Measurements from ENCODE around the gene TIMELESS.
"Not testable (repeated sequence)": the region's sequence is repeated elsewhere in the genome, so short reads cannot be mapped to it uniquely, and the experiment has no call there.

Gene TIMELESS

DNA sequence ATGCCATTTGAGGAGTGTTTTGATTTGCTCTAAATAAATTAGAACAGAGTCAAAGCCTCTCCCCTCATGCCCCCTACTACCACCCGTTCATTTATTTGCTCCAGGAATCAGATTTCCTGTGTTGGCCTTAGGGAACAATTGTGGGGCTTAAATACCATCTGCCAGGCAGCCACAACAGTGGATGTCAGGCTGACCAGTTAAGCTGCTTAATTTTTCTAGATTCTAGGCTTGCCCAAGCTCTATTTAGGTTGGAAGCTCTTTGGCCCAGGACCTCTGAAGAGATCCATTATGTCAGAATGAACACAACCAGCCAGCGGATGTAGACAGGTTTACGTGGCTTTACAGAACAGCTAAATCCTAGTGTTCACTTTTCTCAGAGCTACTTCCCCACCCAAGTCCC lies 1.0 kb upstream of the TIMELESS start:
- Histone ChIP-seq H3K9ac (ENCODE audit: low read depth, low read length, poor library complexity) (no peak overlapping the region), H3K23ac (ENCODE audit: low read depth, low read length, poor library complexity) (no peak overlapping the region), H3K9me3 (replicated peaks in 1 of 2; ENCODE audit: control insufficient read depth in 2 of 2, insufficient read depth in 1 of 2, low read depth in 1 of 2, low read length in 2 of 2) (peaks cover 0 to 9% of the 10 kb centered on the region in 2 donors), H2BK5ac (ENCODE audit: low read length) (no peak overlapping the region), H2AK5ac (ENCODE audit: low read depth, low read length) (no peak overlapping the region), H3K27ac (replicated peaks; ENCODE audit: low read length) (no peak overlapping the region), H3K36me3 (replicated peaks in 1 of 2; ENCODE audit: control insufficient read depth in 2 of 2, insufficient read depth in 2 of 2, low read length in 2 of 2) (peaks cover 0 to 20% of the 10 kb centered on the region in 2 donors), H4K8ac (ENCODE audit: low read depth, low read length) (no peak overlapping the region), H3K18ac (ENCODE audit: low read length) (no peak overlapping the region), H2BK12ac (ENCODE audit: low read length) (no peak overlapping the region), H2AFZ (ENCODE audit: low read length) (no peak overlapping the region), H3K4me1 (ENCODE audit: control insufficient read depth in 2 of 2, insufficient read depth in 1 of 2, low read depth in 1 of 2, low read length in 2 of 2) (peaks cover 0 to 16% of the 10 kb centered on the region in 2 donors), H2BK15ac (ENCODE audit: low read length) (no peak overlapping the region), H3K79me1 (ENCODE audit: low read depth, low read length) (no peaks in the 10 kb centered on the region), H3K4ac (ENCODE audit: low read length) (no peak overlapping the region), H4K91ac (ENCODE audit: low read depth, low read length, poor library complexity) (no peak overlapping the region), H3K4me2 (ENCODE audit: insufficient read depth, low read length, poor library complexity, severe bottlenecking) (no peak overlapping the region), H2BK120ac (ENCODE audit: low read depth, low read length) (no peak overlapping the region), H3K4me3 (ENCODE audit: low read length in 2 of 2) (no peak overlapping the region), H3K14ac (ENCODE audit: low read length) (no peak overlapping the region), H3K27me3 (ENCODE audit: control insufficient read depth in 3 of 3, insufficient read depth in 3 of 3, low read depth in 1 of 3, low read length in 3 of 3) (peaks cover 0 to 4% (median 0%) of the 10 kb centered on the region in 3 experiments)
- DNase-seq (ENCODE audit: low spot score), result no peak
- no CpG with 5 or more reads among the region's 3 CpGs for WGBS, 2 donors (ENCODE audit: extremely low coverage in 2 of 2, insufficient read length in 2 of 2, insufficient replicate concordance in 1 of 2)

DNA sequence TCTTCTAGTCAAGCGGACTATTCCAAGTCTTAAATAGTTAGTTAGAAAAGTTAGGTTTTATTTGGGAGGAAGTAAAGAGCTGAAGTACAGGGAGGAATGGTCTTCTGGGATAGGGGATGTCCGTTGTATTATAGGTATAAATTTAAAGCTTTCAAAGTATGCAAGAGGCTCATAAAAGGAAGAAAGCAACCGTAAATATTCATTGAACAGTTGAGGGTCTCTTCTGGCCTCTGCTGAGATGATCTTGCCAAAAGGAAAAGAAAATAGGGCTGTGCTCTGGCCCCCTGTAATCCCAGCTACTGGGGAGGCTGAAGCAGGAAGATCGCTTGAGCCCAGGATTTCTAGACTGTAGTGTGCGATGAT lies 377 bp upstream of the TIMELESS start:
- Histone ChIP-seq H3K14ac (ENCODE audit: low read length) (no peak overlapping the region), H2AK5ac (ENCODE audit: low read depth, low read length) (no peak overlapping the region), H3K9ac (ENCODE audit: low read depth, low read length, poor library complexity) (no peak overlapping the region), H3K4me2 (ENCODE audit: insufficient read depth, low read length, poor library complexity, severe bottlenecking) (peak overlapping the region; percentile 68), H3K27ac (replicated peaks; ENCODE audit: low read length) (peak overlapping the region; percentile 99), H3K79me1 (ENCODE audit: low read depth, low read length) (no peaks in the 10 kb centered on the region), H2BK15ac (ENCODE audit: low read length) (no peak overlapping the region), H2BK12ac (ENCODE audit: low read length) (no peak overlapping the region), H3K4me3 (ENCODE audit: low read length in 2 of 2) (peak overlapping the region in 1 of 2 donors; percentile 61), H2BK5ac (ENCODE audit: low read length) (no peak overlapping the region), H3K4me1 (ENCODE audit: control insufficient read depth in 2 of 2, insufficient read depth in 1 of 2, low read depth in 1 of 2, low read length in 2 of 2) (peaks cover 0 to 10% of the 10 kb centered on the region in 2 donors), H3K36me3 (replicated peaks in 1 of 2; ENCODE audit: control insufficient read depth in 2 of 2, insufficient read depth in 2 of 2, low read length in 2 of 2) (peaks cover 0 to 24% of the 10 kb centered on the region in 2 donors), H3K4ac (ENCODE audit: low read length) (no peak overlapping the region), H3K9me3 (replicated peaks in 1 of 2; ENCODE audit: control insufficient read depth in 2 of 2, insufficient read depth in 1 of 2, low read depth in 1 of 2, low read length in 2 of 2) (peaks cover 0 to 13% of the 10 kb centered on the region in 2 donors), H4K8ac (ENCODE audit: low read depth, low read length) (no peak overlapping the region), H3K27me3 (ENCODE audit: control insufficient read depth in 3 of 3, insufficient read depth in 3 of 3, low read depth in 1 of 3, low read length in 3 of 3) (peaks cover 0 to 4% (median 0%) of the 10 kb centered on the region in 3 experiments), H3K18ac (ENCODE audit: low read length) (no peak overlapping the region), H3K23ac (ENCODE audit: low read depth, low read length, poor library complexity) (no peak overlapping the region), H4K91ac (ENCODE audit: low read depth, low read length, poor library complexity) (no peak overlapping the region), H2BK120ac (ENCODE audit: low read depth, low read length) (no peak overlapping the region), H2AFZ (ENCODE audit: low read length) (peak overlapping the region; percentile 96)
- WGBS, 2 donors (ENCODE audit: extremely low coverage in 2 of 2, insufficient read length in 2 of 2, insufficient replicate concordance in 1 of 2), result no CpG with 5 or more reads among the region's 5 CpGs
- DNase-seq (ENCODE audit: low spot score), result no peak

DNA sequence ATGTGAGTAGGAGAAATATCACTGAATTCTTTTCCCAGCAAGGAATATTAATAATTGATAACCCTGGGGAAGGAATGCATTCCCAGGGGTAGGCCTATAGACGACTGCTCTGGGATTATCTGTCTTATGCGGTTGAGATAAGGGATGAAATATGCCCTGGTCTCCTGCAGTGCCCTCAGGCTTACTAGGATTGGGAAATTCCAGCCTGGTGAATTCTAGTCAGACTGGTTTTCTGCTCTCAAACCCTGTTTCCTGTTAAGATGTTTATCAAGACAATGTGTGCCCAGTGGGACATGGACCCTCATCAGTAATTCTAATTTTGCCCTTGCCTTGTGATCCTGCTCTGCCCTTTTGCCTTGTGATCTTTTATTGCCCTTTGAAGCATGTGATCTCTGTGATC lies 6.0 kb downstream of the TIMELESS start:
- WGBS, 2 donors (ENCODE audit: extremely low coverage in 2 of 2, insufficient read length in 2 of 2, insufficient replicate concordance in 1 of 2), result no CpG with 5 or more reads among the region's 2 CpGs
- not testable (repeated sequence) for H3K4me2 ChIP-seq (ENCODE audit: insufficient read depth, low read length, poor library complexity, severe bottlenecking); H2BK5ac ChIP-seq (ENCODE audit: low read length); H3K23ac ChIP-seq (ENCODE audit: low read depth, low read length, poor library complexity); H4K91ac ChIP-seq (ENCODE audit: low read depth, low read length, poor library complexity); H4K8ac ChIP-seq (ENCODE audit: low read depth, low read length); DNase-seq (ENCODE audit: low spot score); H3K14ac ChIP-seq (ENCODE audit: low read length); H2BK12ac ChIP-seq (ENCODE audit: low read length); H3K9ac ChIP-seq (ENCODE audit: low read depth, low read length, poor library complexity); H3K4me3 ChIP-seq (ENCODE audit: low read length in 2 of 2); H3K4ac ChIP-seq (ENCODE audit: low read length); H2BK15ac ChIP-seq (ENCODE audit: low read length); H3K27me3 ChIP-seq (ENCODE audit: control insufficient read depth in 3 of 3, insufficient read depth in 3 of 3, low read depth in 1 of 3, low read length in 3 of 3); H2AFZ ChIP-seq (ENCODE audit: low read length); H3K18ac ChIP-seq (ENCODE audit: low read length); H2AK5ac ChIP-seq (ENCODE audit: low read depth, low read length); H3K4me1 ChIP-seq (ENCODE audit: control insufficient read depth in 2 of 2, insufficient read depth in 1 of 2, low read depth in 1 of 2, low read length in 2 of 2); H3K27ac ChIP-seq (replicated peaks; ENCODE audit: low read length); H2BK120ac ChIP-seq (ENCODE audit: low read depth, low read length); H3K79me1 ChIP-seq (ENCODE audit: low read depth, low read length)
- Histone ChIP-seq H3K36me3 (replicated peaks in 1 of 2; ENCODE audit: control insufficient read depth in 2 of 2, insufficient read depth in 2 of 2, low read length in 2 of 2) (peaks cover 0 to 52% of the 10 kb centered on the region in 2 donors), H3K9me3 (replicated peaks in 1 of 2; ENCODE audit: control insufficient read depth in 2 of 2, insufficient read depth in 1 of 2, low read depth in 1 of 2, low read length in 2 of 2) (peaks cover 0 to 21% of the 10 kb centered on the region in 2 donors)

DNA sequence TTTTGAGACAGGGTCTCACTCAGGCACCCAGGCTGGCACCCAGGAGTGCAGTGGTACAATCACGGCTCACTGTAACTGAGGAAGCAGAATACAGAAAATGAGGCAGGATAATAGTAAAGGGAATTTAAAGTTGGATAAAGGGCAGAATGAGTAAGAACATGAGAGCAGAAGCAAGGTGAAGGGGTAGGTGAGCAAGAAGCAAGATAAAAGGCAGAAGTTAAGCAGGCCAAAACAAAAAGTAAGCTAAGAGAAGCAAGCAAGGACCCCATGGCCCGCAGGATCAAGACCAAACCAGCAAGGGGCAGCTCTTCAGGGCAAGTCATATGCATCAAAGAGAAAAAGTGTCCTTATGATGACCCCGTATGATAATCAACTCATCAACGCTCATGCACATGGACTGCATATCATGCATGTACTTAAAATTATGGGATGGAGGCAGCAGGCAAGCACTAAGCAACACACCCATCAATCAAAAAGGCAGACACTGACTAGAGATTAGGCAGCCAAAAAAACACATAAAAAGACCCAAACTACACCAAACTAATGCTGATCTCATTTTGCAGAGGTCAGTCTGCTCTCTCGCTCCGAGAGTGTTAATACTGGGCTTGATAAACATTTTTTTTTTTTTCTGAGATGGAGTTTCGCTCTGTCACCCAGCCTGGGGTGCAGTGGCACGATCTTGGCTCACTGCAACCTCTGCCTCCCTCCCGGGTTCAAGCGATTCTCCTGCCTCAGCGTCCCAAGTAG lies 11.6 kb downstream of the TIMELESS start:
- Histone ChIP-seq H3K27me3 (ENCODE audit: control insufficient read depth in 3 of 3, insufficient read depth in 3 of 3, low read depth in 1 of 3, low read length in 3 of 3) (no peaks in the 10 kb centered on the region), H3K4me1 (ENCODE audit: control insufficient read depth in 2 of 2, insufficient read depth in 1 of 2, low read depth in 1 of 2, low read length in 2 of 2) (no peaks in the 10 kb centered on the region), H3K14ac (ENCODE audit: low read length) (no peak overlapping the region), H3K9ac (ENCODE audit: low read depth, low read length, poor library complexity) (no peak overlapping the region), H4K8ac (ENCODE audit: low read depth, low read length) (no peak overlapping the region), H3K36me3 (replicated peaks in 1 of 2; ENCODE audit: control insufficient read depth in 2 of 2, insufficient read depth in 2 of 2, low read length in 2 of 2) (peaks cover 7 to 42% of the 10 kb centered on the region in 2 donors), H3K23ac (ENCODE audit: low read depth, low read length, poor library complexity) (no peak overlapping the region), H2BK15ac (ENCODE audit: low read length) (no peak overlapping the region), H3K79me1 (ENCODE audit: low read depth, low read length) (peaks cover 6% of the 10 kb centered on the region), H2BK5ac (ENCODE audit: low read length) (no peak overlapping the region), H3K27ac (replicated peaks; ENCODE audit: low read length) (no peak overlapping the region), H2AK5ac (ENCODE audit: low read depth, low read length) (no peak overlapping the region), H3K4me3 (ENCODE audit: low read length in 2 of 2) (no peak overlapping the region), H3K18ac (ENCODE audit: low read length) (no peak overlapping the region), H3K9me3 (replicated peaks in 1 of 2; ENCODE audit: control insufficient read depth in 2 of 2, insufficient read depth in 1 of 2, low read depth in 1 of 2, low read length in 2 of 2) (peaks cover 0 to 2% of the 10 kb centered on the region in 2 donors), H4K91ac (ENCODE audit: low read depth, low read length, poor library complexity) (no peak overlapping the region), H3K4me2 (ENCODE audit: insufficient read depth, low read length, poor library complexity, severe bottlenecking) (no peak overlapping the region), H2AFZ (ENCODE audit: low read length) (no peak overlapping the region), H3K4ac (ENCODE audit: low read length) (no peak overlapping the region), H2BK120ac (ENCODE audit: low read depth, low read length) (no peak overlapping the region), H2BK12ac (ENCODE audit: low read length) (no peak overlapping the region)
- DNase-seq (ENCODE audit: low spot score), result no peak
- WGBS, 2 donors (ENCODE audit: extremely low coverage in 2 of 2, insufficient read length in 2 of 2, insufficient replicate concordance in 1 of 2), result no CpG with 5 or more reads among the region's 11 CpGs

All from neuronal stem cell (in vitro differentiated cells).